GM12875 (cell line): ENCODE measurements around the gene GRIN3B.
"Not testable (repeated sequence)": the region's sequence is repeated elsewhere in the genome, so short reads cannot be mapped to it uniquely, and the experiment has no call there.

Experiments used
- H3K4me3 ChIP-seq: one replicate; pipeline ENCODE4 v1.5.1; 2011; ENCODE audit warnings: low read depth, low read length, control low read depth
- CTCF ChIP-seq: IDR thresholded peaks from 2 replicates; pipeline ENCODE4 v1.5.1; 2011; ENCODE audit warnings: low read depth, mild to moderate bottlenecking, control low read depth, inconsistent platforms, low read length, moderate library complexity, borderline replicate concordance; ENCODE audit not compliant: insufficient read depth

Gene GRIN3B

GRCh38 chr19:955803-956765 is 44.1 kb upstream of the GRIN3B start:
- no peak overlapping the region for H3K4me3 ChIP-seq
- TF ChIP-seq CTCF, result no peak

GRCh38 chr19:956766-957440 is 43.3 kb upstream of the GRIN3B start:
- H3K4me3 ChIP-seq, result no peak overlapping the region
- no peak for TF ChIP-seq CTCF

- H3K4me3 ChIP-seq, result not testable (repeated sequence)
These were observed 42.6 kb upstream of the GRIN3B start for GRCh38 chr19:957578-957977.

GRCh38 chr19:958967-959855 is 41.0 kb upstream of the GRIN3B start:
- no peak overlapping the region for H3K4me3 ChIP-seq
- TF ChIP-seq CTCF, result no peak

- no peak overlapping the region for H3K4me3 ChIP-seq
- no peak for TF ChIP-seq CTCF
These were observed 40.2 kb upstream of the GRIN3B start for GRCh38 chr19:960020-960419.

- no peak for TF ChIP-seq CTCF
- H3K4me3 ChIP-seq, result no peak overlapping the region
These were observed 39.6 kb upstream of the GRIN3B start for GRCh38 chr19:960601-960938.
